ENCODE results near the gene ASMT. TPM values are rescaled to one million over a fixed set of nuclear protein-coding genes. Genes with fewer than 3 reads are reported as not detected.

Gene ASMT
- total and polyA plus RNA-seq, 4 donors, result 0.26 TPM; not detected in 3

DNA sequence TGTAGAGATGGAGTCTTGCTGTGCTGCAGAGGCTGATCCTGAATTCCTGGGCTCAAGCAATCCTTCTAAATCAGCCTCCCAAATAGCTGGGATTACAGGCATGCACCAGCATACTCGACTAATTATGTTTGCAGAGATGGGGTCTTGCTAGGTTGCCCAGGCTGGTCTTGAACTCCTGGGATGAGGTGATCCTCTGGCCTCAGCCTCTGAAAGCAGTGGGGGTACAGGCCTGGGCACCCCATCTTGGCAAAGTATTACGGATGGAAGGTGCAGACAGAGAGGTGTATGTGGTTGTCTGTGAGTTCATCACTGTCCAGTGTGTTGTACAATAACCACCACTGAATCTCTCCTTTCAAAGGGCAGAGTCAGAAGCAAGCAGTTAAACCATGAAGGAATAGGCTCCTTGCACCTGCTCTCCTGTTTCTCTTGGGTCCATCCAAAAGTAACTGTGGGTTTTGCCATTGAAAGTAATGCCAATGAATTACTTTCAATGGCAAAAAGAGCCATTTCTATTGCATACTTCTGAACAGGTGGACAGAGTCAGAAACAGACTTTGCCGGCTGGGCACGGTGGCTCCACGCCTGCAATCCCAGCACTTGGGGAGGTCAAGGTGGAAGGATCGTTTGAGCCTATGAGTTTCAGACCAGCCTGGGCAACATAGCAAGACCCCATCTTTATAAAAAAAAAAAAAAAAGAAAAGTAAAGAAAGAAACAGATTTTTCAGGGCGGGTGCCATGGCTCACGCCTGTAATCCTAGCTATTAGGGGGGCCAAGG is 30.4 kb upstream of the ASMT start:
- no peak overlapping the region for H3K9ac ChIP-seq (ENCODE audit: low read depth in 1 of 2, low read length in 2 of 2)
- no peak overlapping the region for H3K27ac ChIP-seq (ENCODE audit: low read depth in 1 of 2, low read length in 2 of 2)
- H3K4me1 ChIP-seq (ENCODE audit: control insufficient read depth in 4 of 4, insufficient read depth in 4 of 4, low read length in 3 of 4), result no peaks in the 10 kb centered on the region
- no peaks in the 10 kb centered on the region for H3K36me3 ChIP-seq (ENCODE audit: control insufficient read depth in 4 of 4, insufficient read depth in 3 of 4, low read depth in 1 of 4, low read length in 3 of 4)
- no peaks in the 10 kb centered on the region for H3K27me3 ChIP-seq (ENCODE audit: control insufficient read depth in 4 of 4, insufficient read depth in 4 of 4, low read length in 3 of 4)
- H3K9me3 ChIP-seq (ENCODE audit: control insufficient read depth in 4 of 4, low read length in 3 of 4), result no peaks in the 10 kb centered on the region
- TF ChIP-seq GABPA (IDR thresholded peaks at IDR 0.05 in 1 of 2, conservative IDR thresholded peaks at IDR 0.05 in 1 of 2) (no peak), RXRA (IDR thresholded peaks at IDR 0.05) (no peak), HNF4A (conservative IDR thresholded peaks at IDR 0.05) (no peak), YY1 (IDR thresholded peaks at IDR 0.05) (no peak), EGR1 (IDR thresholded peaks at IDR 0.05; ENCODE audit: low read depth in 2 of 2) (no peak), SP1 (IDR thresholded peaks at IDR 0.05) (no peak), FOXA1 (IDR thresholded peaks at IDR 0.05) (no peak), FOXA2 (IDR thresholded peaks at IDR 0.05) (no peak), HNF4G (IDR thresholded peaks at IDR 0.05) (no peak), RAD21 (IDR thresholded peaks at IDR 0.05) (no peak), JUND (IDR thresholded peaks at IDR 0.05) (no peak), TAF1 (conservative IDR thresholded peaks at IDR 0.05) (no peak), NR2F2 (IDR thresholded peaks at IDR 0.05) (no peak)
- TF ChIP-seq, protein P1, sequence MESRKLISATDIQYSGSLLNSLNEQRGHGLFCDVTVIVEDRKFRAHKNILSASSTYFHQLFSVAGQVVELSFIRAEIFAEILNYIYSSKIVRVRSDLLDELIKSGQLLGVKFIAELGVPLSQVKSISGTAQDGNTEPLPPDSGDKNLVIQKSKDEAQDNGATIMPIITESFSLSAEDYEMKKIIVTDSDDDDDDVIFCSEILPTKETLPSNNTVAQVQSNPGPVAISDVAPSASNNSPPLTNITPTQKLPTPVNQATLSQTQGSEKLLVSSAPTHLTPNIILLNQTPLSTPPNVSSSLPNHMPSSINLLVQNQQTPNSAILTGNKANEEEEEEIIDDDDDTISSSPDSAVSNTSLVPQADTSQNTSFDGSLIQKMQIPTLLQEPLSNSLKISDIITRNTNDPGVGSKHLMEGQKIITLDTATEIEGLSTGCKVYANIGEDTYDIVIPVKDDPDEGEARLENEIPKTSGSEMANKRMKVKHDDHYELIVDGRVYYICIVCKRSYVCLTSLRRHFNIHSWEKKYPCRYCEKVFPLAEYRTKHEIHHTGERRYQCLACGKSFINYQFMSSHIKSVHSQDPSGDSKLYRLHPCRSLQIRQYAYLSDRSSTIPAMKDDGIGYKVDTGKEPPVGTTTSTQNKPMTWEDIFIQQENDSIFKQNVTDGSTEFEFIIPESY (IDR thresholded peaks at IDR 0.05), result no peak
- TF ChIP-seq, protein P2, sequence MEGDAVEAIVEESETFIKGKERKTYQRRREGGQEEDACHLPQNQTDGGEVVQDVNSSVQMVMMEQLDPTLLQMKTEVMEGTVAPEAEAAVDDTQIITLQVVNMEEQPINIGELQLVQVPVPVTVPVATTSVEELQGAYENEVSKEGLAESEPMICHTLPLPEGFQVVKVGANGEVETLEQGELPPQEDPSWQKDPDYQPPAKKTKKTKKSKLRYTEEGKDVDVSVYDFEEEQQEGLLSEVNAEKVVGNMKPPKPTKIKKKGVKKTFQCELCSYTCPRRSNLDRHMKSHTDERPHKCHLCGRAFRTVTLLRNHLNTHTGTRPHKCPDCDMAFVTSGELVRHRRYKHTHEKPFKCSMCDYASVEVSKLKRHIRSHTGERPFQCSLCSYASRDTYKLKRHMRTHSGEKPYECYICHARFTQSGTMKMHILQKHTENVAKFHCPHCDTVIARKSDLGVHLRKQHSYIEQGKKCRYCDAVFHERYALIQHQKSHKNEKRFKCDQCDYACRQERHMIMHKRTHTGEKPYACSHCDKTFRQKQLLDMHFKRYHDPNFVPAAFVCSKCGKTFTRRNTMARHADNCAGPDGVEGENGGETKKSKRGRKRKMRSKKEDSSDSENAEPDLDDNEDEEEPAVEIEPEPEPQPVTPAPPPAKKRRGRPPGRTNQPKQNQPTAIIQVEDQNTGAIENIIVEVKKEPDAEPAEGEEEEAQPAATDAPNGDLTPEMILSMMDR (IDR thresholded peaks at IDR 0.05; ENCODE audit: low read depth, low read length, missing input control), result no peak
- TF ChIP-seq, protein P3, sequence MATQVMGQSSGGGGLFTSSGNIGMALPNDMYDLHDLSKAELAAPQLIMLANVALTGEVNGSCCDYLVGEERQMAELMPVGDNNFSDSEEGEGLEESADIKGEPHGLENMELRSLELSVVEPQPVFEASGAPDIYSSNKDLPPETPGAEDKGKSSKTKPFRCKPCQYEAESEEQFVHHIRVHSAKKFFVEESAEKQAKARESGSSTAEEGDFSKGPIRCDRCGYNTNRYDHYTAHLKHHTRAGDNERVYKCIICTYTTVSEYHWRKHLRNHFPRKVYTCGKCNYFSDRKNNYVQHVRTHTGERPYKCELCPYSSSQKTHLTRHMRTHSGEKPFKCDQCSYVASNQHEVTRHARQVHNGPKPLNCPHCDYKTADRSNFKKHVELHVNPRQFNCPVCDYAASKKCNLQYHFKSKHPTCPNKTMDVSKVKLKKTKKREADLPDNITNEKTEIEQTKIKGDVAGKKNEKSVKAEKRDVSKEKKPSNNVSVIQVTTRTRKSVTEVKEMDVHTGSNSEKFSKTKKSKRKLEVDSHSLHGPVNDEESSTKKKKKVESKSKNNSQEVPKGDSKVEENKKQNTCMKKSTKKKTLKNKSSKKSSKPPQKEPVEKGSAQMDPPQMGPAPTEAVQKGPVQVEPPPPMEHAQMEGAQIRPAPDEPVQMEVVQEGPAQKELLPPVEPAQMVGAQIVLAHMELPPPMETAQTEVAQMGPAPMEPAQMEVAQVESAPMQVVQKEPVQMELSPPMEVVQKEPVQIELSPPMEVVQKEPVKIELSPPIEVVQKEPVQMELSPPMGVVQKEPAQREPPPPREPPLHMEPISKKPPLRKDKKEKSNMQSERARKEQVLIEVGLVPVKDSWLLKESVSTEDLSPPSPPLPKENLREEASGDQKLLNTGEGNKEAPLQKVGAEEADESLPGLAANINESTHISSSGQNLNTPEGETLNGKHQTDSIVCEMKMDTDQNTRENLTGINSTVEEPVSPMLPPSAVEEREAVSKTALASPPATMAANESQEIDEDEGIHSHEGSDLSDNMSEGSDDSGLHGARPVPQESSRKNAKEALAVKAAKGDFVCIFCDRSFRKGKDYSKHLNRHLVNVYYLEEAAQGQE (IDR thresholded peaks at IDR 0.05), result no peak
- TF ChIP-seq, protein P4, sequence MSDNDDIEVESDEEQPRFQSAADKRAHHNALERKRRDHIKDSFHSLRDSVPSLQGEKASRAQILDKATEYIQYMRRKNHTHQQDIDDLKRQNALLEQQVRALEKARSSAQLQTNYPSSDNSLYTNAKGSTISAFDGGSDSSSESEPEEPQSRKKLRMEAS (IDR thresholded peaks at IDR 0.05), result no peak
- TF ChIP-seq, protein P5, sequence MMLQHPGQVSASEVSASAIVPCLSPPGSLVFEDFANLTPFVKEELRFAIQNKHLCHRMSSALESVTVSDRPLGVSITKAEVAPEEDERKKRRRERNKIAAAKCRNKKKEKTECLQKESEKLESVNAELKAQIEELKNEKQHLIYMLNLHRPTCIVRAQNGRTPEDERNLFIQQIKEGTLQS (IDR thresholded peaks at IDR 0.05), result no peak
- whole genome bisulfite sequencing, result 84% methylated on average over 8 of the region's 8 CpGs
- no peak overlapping the region for H3K4me3 ChIP-seq (ENCODE audit: low read depth in 1 of 3, low read length in 3 of 3)
- no peak for DNase-seq (ENCODE audit: low spot score)
